ENCODE results near the gene CPT1B.

- TF ChIP-seq CTCF (IDR thresholded peaks at IDR 0.05 in 4 of 5, conservative IDR thresholded peaks at IDR 0.05 in 1 of 5) (no peak), POLR2A (IDR thresholded peaks at IDR 0.05) (no peak)
Observed at GRCh38 chr22:50569041-50569459, 9.2 kb downstream of the CPT1B start.
